Stimulated activated CD8-positive, alpha-beta memory T cell treated with anti-CD3 and anti-CD28 coated beads, Interleukin-2, amount 100 ng/mL, for 48 hours (primary cell): Measurements from ENCODE around the gene PRKCQ.

ENCODE experiments used
- DNase-seq, 2 donors: peaks; one replicate each; pipeline ENCODE4 v3.0.0-alpha.2; 2020; ENCODE audit warnings: low read depth in 2 of 2

PRKCQ gene

DNA sequence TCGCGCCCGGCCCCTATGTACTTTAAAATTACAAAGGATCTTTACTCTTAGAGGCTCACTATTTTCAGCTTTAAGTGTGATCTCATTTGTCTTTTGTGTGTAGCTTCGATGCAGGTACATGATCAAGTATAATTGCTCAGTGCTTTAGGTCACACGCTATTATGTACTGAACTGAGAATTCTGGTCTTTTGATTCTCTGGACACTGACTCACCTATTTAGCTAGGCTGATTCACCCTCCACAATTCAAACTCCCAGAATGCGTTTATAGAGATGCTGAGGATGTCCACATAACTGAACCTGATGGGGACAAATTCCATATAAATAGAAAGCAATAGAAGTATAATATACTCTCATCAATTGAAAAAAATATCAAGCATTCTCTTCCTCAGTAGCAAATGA lies 57.8 kb downstream of the PRKCQ start:
- DNase-seq, result no peak

GRCh38 chr10:6520138-6520537 lies 59.9 kb downstream of the PRKCQ start:
- DNase-seq, result no peak

GRCh38 chr10:6518791-6519429 lies 61.2 kb downstream of the PRKCQ start:
- no peak for DNase-seq

DNA sequence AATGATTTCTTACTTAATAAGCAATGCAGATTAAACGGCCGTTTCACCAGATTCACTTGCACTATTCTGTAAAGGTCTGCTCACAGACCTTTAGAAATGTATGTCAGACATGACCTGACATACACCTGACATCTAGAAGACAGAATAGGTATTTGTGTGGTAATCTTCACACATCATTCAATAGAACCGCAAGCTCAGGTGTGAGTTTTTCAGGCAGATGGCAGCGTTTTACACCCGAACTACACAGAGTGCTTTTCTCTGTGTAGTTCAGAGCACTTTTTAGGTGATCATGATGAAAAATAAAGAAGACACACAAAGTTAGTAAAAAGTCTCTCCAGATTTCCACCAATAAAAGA lies 63.2 kb downstream of the PRKCQ start:
- DNase-seq, result no peak

- DNase-seq, result no peak
Measured at GRCh38 chr10:6516281-6516928, 63.7 kb downstream of the PRKCQ start.

DNA sequence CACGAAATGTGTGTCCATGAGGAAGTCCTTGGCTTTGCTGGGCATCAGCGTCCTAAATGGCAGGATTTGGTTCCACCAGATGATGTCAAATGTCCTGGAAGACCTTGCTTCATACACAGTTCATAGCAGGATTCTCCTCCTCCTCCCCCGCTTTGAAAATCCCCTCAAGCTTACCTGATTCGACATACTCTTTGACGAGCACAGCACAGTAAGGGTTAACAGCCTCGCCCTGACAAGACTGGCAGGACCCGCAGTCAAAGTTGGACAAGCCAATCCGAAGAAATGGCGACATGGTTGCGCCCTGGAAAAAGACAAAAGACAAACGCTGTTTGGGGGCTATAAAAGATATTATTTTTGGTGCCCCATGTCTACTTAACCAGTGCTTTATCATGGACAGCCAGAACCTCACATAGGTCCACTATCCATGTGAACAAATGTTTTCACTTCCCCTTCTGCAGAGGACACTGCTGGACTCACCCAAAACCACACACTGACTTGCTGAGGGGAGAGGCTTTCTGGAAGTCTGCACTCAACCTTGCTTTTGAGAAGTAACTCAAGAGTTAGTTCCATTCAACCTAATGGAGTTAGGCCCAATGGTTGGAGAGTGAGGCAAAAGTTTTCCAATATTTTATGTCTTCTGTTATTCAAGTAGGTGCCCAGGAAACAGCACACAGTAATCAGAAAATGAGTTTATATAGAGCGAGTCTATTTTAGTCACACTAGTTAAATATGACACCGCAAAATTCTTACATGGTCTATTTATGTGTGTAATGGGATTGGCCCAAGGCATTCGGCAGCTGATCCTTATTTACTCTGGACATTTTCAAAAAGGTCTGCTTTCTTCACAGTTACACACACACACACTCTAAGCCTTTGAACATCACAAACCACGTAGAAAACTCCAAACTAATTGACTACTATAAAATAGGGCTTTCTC lies 65.0 kb downstream of the PRKCQ start:
- DNase-seq, result no peak

DNA sequence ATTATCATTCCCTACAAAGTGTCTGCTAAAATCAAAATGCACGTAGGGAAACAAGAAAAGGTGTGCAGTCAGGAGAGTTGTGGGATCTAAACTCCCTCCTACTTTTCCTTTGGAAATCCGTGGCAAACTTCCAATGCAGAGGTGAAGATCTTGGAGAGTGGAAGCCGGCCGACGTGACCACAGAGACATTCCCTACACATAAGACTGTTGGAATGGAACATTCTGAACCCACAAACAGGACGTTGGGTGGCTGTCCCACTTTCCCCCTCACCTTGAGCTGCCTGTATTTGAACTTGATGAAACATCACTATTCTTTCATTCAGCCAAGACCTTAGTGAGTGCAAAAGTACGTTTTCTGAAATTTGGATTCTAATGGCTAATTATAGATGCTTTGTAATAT lies 65.9 kb downstream of the PRKCQ start:
- no peak for DNase-seq

DNA sequence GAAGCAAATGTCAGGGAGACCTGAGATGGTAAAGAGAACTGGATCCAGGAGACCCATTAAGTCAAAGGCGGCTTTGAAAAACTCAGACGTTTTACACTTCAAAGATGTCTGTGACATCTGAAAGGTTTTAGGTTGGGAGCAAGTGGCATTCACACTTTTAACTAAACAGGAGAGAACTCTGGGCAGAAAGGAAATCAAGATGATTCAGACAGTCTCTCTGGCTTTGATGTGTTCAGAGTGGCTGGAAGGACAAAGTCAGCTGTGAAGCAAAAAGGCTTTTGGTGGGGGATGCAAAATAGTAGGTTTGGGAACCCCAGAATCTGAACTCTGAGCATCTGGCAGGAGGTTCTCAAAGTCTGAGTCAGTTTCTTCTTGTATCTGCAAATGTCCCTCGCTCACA lies 66.6 kb downstream of the PRKCQ start:
- no peak for DNase-seq

GRCh38 chr10:6512182-6512581 lies 67.9 kb downstream of the PRKCQ start:
- no peak for DNase-seq

DNA sequence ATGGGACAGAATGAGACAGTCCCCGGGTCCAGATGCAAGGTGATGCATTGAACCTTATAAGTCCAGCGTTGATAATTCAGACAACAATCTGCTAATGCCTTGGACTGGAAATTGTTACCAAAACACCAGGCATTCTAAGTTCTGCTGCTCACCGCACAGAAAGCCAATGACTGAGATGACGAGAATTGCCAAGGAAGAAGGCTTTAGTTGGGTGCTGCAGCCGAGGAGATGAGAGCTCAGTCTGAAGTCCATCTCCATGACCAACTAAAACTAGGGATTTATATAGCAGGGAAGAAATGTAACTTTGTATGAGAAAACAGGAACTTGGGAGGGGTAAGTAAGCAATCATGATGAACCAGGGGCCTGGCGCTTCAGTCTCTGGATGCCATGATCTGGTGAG lies 68.7 kb downstream of the PRKCQ start:
- no peak for DNase-seq

DNA sequence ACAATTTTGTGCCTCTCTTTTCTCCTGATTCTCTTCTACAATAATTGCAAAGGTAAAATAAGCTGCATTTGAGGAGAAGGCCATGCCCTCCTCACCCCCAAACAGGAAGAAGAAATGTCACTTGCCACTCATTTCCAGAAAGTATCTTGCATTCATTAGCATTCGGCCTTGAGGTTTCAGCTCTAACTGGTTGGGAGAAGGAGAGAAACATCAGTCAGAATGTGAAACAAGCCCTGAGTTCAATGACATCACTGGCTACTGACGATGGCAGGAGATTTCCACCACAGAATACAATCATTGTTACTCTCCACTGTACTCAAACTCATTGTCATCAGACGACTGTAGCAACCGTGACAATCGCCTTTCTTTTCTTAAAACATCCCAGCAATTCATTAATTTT lies 72.8 kb downstream of the PRKCQ start:
- no peak for DNase-seq

- no peak for DNase-seq
Measured at GRCh38 chr10:6505300-6505699, 74.8 kb downstream of the PRKCQ start.

- peak in 1 of 2 donors; percentile 21 for DNase-seq
Measured at GRCh38 chr10:6504296-6504695, 75.8 kb downstream of the PRKCQ start.

DNA sequence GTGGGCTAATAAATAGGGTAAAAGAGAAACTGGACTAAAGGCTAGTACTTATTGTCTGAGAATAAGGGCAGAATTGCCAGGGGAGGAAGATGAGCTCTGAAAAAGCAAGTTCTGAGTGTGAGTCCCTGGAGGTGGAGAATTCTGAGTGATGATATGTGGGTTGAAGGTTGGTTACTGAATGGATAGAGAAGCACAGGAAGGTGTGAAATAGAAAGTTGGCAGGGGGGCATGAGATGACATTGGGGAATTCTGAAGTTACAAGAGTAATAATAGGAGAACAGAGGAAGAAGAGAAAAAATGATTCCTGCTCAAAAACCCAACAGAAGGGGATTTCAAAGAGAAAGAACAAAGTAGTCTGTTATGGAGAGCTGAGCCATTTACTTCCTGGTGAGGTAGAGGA lies 76.9 kb downstream of the PRKCQ start:
- DNase-seq, result no peak

DNA sequence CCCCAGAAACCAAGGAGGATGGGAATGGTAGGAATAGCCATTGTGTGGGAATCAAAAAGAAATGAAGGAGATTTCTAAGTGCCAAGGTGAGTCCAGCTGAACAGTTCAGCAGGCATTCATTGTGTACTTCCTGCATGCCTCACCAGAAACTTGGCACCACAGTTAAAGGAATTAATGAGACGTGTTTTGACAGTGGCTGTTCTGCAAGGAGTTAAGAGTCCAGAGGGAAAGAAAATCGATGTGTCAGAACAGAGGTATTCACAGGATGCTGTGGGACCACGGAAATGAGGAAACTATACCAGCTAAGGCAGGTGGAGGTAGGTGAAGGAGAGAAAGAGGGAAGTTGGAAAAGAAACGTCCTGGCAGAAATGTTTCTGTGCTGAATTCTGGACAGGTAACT lies 78.1 kb downstream of the PRKCQ start:
- DNase-seq, result no peak

DNA sequence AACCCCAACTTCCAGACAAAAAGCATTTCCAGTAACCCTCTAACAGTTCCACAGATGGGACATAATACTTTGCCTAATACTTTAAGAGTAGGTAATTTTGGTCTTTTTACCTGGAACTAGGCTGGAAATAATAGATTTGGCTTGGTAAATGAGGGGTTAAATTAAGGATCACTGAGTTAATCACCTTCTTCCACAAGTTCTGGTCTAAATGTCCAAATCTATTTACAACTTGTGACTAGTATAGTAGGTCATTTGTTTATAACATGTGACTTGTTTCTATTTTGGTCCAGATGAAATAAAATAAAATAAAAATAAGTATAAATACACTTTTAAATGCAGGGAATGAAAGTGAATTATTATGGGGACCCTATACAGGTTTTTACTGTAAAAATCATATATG lies 80.1 kb downstream of the PRKCQ start:
- no peak for DNase-seq

DNA sequence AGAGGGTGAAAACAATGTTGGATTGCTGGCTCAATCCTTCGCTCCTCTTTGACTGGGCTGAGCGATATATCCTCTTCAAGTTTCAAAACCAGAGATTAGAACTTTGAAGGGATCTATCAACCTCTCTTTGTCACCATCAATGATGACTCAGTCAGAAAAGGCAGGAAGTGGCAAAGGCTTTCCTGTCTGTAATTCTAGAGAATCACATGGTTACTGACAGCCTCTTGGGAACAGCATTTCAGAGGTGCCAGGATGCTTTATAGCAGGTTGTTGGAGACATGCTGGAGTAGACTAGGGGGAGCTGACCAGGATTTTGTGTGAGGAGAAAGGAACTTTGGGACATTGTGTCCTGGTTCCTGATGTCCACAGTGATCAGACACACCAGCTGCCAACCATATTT lies 81.3 kb downstream of the PRKCQ start:
- no peak for DNase-seq

DNA sequence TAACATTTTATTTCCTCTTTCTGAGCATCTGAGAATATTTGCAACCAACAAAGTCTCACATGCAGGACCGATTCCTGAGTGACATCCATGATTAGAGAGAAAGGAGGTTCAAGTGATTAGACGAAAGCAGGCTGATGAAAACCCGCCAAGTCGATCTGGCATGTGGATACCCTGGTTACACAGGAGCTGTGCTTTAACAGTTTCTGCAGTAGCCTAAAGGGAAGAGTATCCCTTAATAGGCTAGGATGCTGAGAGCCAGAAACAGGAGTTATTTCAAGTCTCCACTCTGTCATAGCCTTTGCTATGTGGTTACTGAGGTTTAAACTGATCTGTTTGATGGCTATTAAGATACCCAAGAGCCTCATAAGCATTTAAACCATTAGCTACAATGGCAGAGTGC lies 82.5 kb downstream of the PRKCQ start:
- no peak for DNase-seq

DNA sequence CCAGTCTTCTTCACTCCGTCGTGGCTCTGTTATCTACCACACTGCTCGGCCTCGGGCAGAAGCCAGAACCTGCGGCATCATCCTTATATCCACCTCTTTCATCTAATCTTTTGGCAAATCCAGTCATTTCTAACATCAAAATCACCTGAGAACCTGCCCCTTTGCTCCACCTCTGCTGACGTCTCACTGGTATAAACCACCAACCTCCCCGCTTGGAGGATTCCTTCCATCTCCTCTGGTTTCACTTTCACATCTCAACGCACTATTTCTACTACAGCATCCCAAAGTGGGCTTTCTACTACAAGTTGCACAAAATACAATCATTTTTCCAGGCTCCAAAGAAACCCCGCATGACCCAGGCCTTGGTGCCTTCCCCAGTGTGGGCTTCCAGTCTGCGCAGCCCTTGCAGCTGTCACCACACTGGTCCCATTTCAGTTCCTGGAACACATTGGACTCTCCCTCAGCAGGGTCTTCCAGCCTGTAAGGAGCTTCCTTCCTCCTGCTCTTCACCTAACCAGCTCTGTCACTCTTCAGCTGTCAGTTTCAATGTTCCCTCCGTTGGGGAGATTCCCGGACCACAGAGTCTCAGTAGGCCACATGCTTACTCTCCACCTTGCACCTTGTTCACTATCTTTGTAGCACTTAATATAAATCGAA lies 85.0 kb downstream of the PRKCQ start:
- DNase-seq, result no peak

DNA sequence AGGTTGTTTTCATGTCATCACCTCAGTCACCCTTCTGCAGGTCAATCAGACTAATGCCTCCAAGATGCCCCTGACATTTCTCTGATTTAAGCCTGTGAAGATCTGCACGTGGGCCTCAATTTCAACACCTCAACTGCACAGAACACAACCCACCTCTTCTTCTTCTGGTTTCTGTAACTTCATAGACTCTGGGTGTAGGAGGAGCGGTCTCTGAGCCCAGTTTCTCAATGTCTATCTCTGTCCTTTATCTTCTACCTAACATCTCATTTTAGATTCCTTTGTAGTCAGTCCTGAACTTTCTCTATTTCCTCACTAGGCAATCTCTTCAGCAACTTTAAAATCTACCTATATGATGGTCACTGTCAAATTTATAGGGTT lies 85.6 kb downstream of the PRKCQ start:
- no peak for DNase-seq

DNA sequence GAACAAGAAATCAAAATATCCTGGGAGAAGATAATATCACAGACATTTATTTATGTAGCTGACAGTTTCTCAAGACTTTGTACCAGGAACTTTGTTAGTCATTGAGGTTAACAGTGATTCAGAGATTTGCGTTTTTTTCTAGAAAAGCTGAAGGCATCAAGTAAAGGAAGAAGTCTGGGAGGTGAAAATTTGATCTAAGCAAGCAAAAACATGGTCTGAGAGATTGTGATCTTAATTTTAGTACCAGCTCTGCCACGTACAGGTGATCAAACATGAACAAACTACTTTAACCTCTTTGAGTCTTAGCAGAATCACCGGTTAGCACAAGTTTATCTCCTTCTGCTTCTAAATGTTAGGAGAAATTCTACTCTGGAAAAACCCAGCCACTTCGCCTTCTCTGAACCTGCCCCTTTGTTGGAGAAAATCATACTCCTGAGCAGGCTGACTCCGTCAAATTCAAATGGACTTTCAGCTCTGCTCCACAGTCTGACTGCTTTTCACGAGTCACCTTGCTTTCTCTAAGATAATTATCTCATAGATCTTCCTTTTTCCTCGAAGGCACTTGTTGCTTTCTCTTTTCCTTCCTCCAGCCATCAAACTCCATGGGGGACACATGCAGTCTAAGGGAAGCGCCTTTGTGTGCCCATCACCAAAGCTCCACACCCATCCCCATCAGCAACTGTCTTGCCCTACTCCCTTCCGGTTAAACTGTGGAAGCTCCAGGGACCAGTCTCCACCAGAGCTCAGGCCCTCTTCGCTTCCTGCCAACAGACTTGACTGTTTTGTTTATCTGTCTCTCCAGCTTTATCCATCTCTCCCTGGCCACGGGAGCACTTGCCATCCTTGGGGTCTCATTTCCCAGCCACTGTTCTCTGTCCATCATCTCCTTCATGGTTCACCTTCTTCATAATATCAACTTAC lies 86.3 kb downstream of the PRKCQ start:
- DNase-seq, result no peak
